ENCODE data around the gene GRID1.

DNA sequence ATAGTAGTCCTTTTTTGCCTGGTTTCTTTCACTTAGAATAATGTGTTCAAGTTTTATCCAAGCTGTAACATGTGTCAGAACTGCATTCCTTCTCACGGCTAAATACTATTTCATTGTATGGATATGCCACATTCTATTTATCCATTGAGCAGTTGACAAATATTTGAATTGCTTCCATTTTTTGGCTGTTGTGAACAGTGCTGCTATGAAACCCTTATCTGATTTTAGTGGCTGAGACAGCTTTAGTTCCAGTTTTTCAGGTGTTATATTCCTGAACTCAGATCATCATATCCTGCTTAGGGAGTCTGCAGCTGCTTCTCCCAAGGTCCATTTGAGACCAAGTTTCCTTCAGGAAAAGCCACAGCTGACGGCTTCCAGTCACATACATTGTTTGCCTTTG, 339.2 kb downstream of the GRID1 start:
- TF ChIP-seq, protein P1, sequence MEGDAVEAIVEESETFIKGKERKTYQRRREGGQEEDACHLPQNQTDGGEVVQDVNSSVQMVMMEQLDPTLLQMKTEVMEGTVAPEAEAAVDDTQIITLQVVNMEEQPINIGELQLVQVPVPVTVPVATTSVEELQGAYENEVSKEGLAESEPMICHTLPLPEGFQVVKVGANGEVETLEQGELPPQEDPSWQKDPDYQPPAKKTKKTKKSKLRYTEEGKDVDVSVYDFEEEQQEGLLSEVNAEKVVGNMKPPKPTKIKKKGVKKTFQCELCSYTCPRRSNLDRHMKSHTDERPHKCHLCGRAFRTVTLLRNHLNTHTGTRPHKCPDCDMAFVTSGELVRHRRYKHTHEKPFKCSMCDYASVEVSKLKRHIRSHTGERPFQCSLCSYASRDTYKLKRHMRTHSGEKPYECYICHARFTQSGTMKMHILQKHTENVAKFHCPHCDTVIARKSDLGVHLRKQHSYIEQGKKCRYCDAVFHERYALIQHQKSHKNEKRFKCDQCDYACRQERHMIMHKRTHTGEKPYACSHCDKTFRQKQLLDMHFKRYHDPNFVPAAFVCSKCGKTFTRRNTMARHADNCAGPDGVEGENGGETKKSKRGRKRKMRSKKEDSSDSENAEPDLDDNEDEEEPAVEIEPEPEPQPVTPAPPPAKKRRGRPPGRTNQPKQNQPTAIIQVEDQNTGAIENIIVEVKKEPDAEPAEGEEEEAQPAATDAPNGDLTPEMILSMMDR (conservative IDR thresholded peaks at IDR 0.05): no peak
- no peak for TF ChIP-seq EZH2 (IDR thresholded peaks at IDR 0.05; ENCODE audit: low read depth)
